GM23338 (cell line): ENCODE measurements around the gene RPUSD1. TPM values are rescaled to one million over a fixed set of nuclear protein-coding genes. Genes with fewer than 3 reads are reported as not detected.

ENCODE experiments used
- ATAC-seq: fragments of 200-7000 bp; cut with Tn5 transposase; 3 replicates; pipeline ENCODE4 v1.9.1; 2020
- DNase-seq: peaks from one replicate; pipeline ENCODE4 v3.0.0-alpha.2; 2015; ENCODE audit warnings: low spot score
- H2AFZ ChIP-seq: fragments of 200-600 bp; sonication (generic); 2 replicates; pipeline ENCODE4 v1.8.0; 2016; ENCODE audit warnings: antibody characterized with exemption, mild to moderate bottlenecking, moderate library complexity
- H3F3A ChIP-seq: fragments of 200-600 bp; sonication (generic); replicated peaks from 2 replicates; pipeline ENCODE4 v1.8.0; 2017; ENCODE audit warnings: antibody characterized with exemption, mixed run types, low read depth
- H3K27ac ChIP-seq: fragments of 200-600 bp; sonication (generic); 2 replicates; pipeline ENCODE4 v1.6.1; 2016; ENCODE audit warnings: low read depth
- H3K27me3 ChIP-seq: fragments of 200-600 bp; sonication (generic); 2 replicates; pipeline ENCODE4 v1.8.0; 2016; ENCODE audit warnings: mild to moderate bottlenecking, mixed run types, moderate library complexity; ENCODE audit not compliant: insufficient read depth
- H3K36me3 ChIP-seq: fragments of 200-600 bp; sonication (generic); 2 replicates; pipeline ENCODE4 v1.8.0; 2016; ENCODE audit warnings: mild to moderate bottlenecking; ENCODE audit not compliant: insufficient read depth
- H3K4me1 ChIP-seq: fragments of 200-600 bp; sonication (generic); 2 replicates; pipeline ENCODE4 v1.8.0; 2016; ENCODE audit warnings: mild to moderate bottlenecking, moderate library complexity; ENCODE audit not compliant: insufficient read depth
- H3K4me2 ChIP-seq: fragments of 200-600 bp; sonication (generic); 2 replicates; pipeline ENCODE4 v1.7.1; 2017; ENCODE audit warnings: mixed run types
- H3K4me3 ChIP-seq: fragments of 200-600 bp; sonication (generic); 2 replicates; pipeline ENCODE4 v1.6.1; 2016; ENCODE audit warnings: mixed run types
- H3K79me2 ChIP-seq: fragments of 200-600 bp; sonication (generic); replicated peaks from 2 replicates; pipeline ENCODE4 v1.8.0; 2017; ENCODE audit warnings: mild to moderate bottlenecking; ENCODE audit not compliant: insufficient read depth
- H3K9me2 ChIP-seq: fragments of 200-600 bp; sonication (generic); 2 replicates; pipeline ENCODE4 v1.8.0; 2017; ENCODE audit not compliant: insufficient read depth
- H4K20me1 ChIP-seq: fragments of 200-600 bp; sonication (generic); replicated peaks from 2 replicates; pipeline ENCODE4 v1.8.0; 2017; ENCODE audit warnings: mild to moderate bottlenecking; ENCODE audit not compliant: insufficient read depth
- H3K27ac Mint-ChIP-seq: 2 replicates; pipeline ENCODE4 v1.8.0; 2020; ENCODE audit warnings: inconsistent platforms, mild to moderate bottlenecking, moderate library complexity, mixed read lengths
- H3K27me3 Mint-ChIP-seq: 3 replicates; pipeline ENCODE4 v1.8.0; 2022; ENCODE audit warnings: low read depth, mild to moderate bottlenecking, moderate library complexity, mixed read lengths, inconsistent platforms; ENCODE audit not compliant: insufficient read depth, poor library complexity
- H3K36me3 Mint-ChIP-seq: 3 replicates; pipeline ENCODE4 v1.8.0; 2021; ENCODE audit warnings: low read depth, mild to moderate bottlenecking, inconsistent platforms, moderate library complexity, mixed read lengths
- H3K4me1 Mint-ChIP-seq: 3 replicates; pipeline ENCODE4 v1.8.0; 2020; ENCODE audit warnings: mild to moderate bottlenecking, inconsistent platforms, mixed read lengths
- H3K4me3 Mint-ChIP-seq: 3 replicates; pipeline ENCODE4 v1.8.0; 2021; ENCODE audit warnings: moderate library complexity, mild to moderate bottlenecking, inconsistent platforms, mixed read lengths
- H3K9me3 Mint-ChIP-seq: 3 replicates; pipeline ENCODE4 v1.8.0; 2020; ENCODE audit warnings: moderate library complexity, mild to moderate bottlenecking, inconsistent platforms, mixed read lengths
- CREB1 ChIP-seq: fragments of 250-450 bp; sonication (Bioruptor Pico); IDR thresholded peaks from 2 replicates; pipeline ENCODE4 v1.5.0; 2020; ENCODE audit warnings: low read depth, mild to moderate bottlenecking, moderate library complexity
- EZH2 ChIP-seq: fragments of 200-600 bp; sonication (generic); IDR thresholded peaks from one replicate; pipeline ENCODE4 v1.8.0; 2017; ENCODE audit warnings: antibody characterized with exemption, mild to moderate bottlenecking, low read depth; ENCODE audit not compliant: unreplicated experiment
- EZH2phosphoT487 ChIP-seq: fragments of 200-600 bp; sonication (generic); IDR thresholded peaks from one replicate; pipeline ENCODE4 v1.8.1; 2018; ENCODE audit warnings: antibody characterized with exemption; ENCODE audit not compliant: unreplicated experiment
- JUNB ChIP-seq: IDR thresholded peaks from one replicate; pipeline ENCODE4 v1.6.1; 2016; ENCODE audit warnings: antibody characterized with exemption; ENCODE audit not compliant: unreplicated experiment
- NANOG ChIP-seq: IDR thresholded peaks from 2 replicates; pipeline ENCODE4 v1.6.1; 2016; ENCODE audit warnings: antibody characterized with exemption, borderline replicate concordance
- POLR2AphosphoS5 ChIP-seq: IDR thresholded peaks from 2 replicates; pipeline ENCODE4 v1.6.1; 2016; ENCODE audit warnings: antibody characterized with exemption, low read depth
- STAT1 ChIP-seq: IDR thresholded peaks from one replicate; pipeline ENCODE4 v1.6.1; 2016; ENCODE audit warnings: antibody characterized with exemption; ENCODE audit not compliant: unreplicated experiment
- ZNF114 ChIP-seq: fragments of 250-450 bp; sonication (Bioruptor Pico); IDR thresholded peaks from 2 replicates; pipeline ENCODE4 v1.5.0; 2020; ENCODE audit warnings: mild to moderate bottlenecking, moderate library complexity
- ZNF331 ChIP-seq: fragments of 250-450 bp; sonication (Bioruptor Pico); IDR thresholded peaks from 2 replicates; pipeline ENCODE4 v1.5.0; 2020; ENCODE audit warnings: low read depth, mild to moderate bottlenecking, moderate library complexity
- polyA plus RNA-seq: library from polyadenylated mRNA; unstranded; fragments of >200 nt; fragmentation: Nextera tagmentation; extraction: Ambion mirVana; gene quantifications from 2 replicates; pipeline ENCODE4 v1.2.1, GENCODE V29; 2016
- total RNA-seq: library from RNA; depleted of rRNA; stranded (reverse); fragments of >200 nt; shearing (Covaris generic); gene quantifications from 2 replicates; pipeline ENCODE4 v1.2.3, GENCODE V29; 2014
- TF ChIP-seq, protein P1 (sequence below): IDR thresholded peaks from 2 replicates; pipeline ENCODE4 v1.6.1; 2016; ENCODE audit warnings: antibody characterized with exemption
- TF ChIP-seq, protein P2 (sequence below), 2 experiments: fragments of 200-600 bp in 1 of 2; sonication (generic) in 1 of 2; conservative IDR thresholded peaks; 2 replicates each; pipeline versions ENCODE4 v1.5.1 to v1.6.1; 2016 to 2017; ENCODE audit warnings: antibody characterized with exemption in 2 of 2, low read depth in 2 of 2, mild to moderate bottlenecking in 2 of 2, moderate library complexity in 1 of 2
- TF ChIP-seq, protein P3 (sequence below): fragments of 250-450 bp; sonication (Bioruptor Pico); IDR thresholded peaks from 2 replicates; pipeline ENCODE4 v1.5.0; 2020; ENCODE audit warnings: mild to moderate bottlenecking, moderate library complexity
- TF ChIP-seq, protein P4 (sequence below): IDR thresholded peaks from one replicate; pipeline ENCODE4 v1.6.1; 2018; ENCODE audit warnings: antibody characterized with exemption; ENCODE audit not compliant: unreplicated experiment

The RPUSD1 gene
- total and polyA plus RNA-seq, 2 experiments from 2014 or later = 19.1 to 79.5 TPM

DNA sequence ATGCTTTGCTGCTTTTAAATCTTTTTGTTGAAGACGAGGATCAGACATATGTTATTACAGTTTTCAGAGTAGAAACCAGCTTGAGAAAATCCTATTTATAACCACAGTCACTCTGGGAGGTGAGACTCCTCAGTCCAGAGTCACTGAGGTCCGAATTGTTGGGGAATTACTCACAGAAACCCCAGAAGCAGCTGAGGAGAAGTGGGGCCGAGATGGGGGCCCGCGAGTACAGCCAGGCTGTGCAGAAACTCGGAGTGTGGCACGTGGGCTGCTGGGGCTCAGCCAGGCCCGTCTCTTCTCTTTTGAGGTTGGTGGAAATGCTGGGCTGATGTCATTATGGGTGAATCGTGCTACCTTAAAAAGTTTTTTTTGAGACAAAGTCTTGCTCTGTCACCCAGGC lies 26.8 kb upstream of the RPUSD1 start:
- Mint-ChIP-seq H3K27ac (no peak overlapping the region), H3K9me3 (no peaks in the 10 kb centered on the region), H3K4me1 (peaks cover 2% of the 10 kb centered on the region), H3K36me3 (no peaks in the 10 kb centered on the region), H3K27me3 (peaks cover 12% of the 10 kb centered on the region), H3K4me3 (no peak overlapping the region; the same call in 2 of the 3 replicates)
- H3K4me2 ChIP-seq = no peak overlapping the region
- H3K27ac ChIP-seq = no peak overlapping the region
- H4K20me1 ChIP-seq = peaks cover 3% of the 10 kb centered on the region; the same call in 1 of the 2 replicates
- ATAC-seq = no peak
- no peaks in the 10 kb centered on the region for H3K4me1 ChIP-seq
- H3K79me2 ChIP-seq = no peaks in the 10 kb centered on the region
- H3K36me3 ChIP-seq = no peaks in the 10 kb centered on the region
- TF ChIP-seq CREB1 (CRISPR knock-in tag) (no peak), JUNB (no peak), EZH2 (no peak), ZNF331 (CRISPR knock-in tag) (no peak), POLR2AphosphoS5 (no peak), EZH2phosphoT487 (no peak), NANOG (no peak), STAT1 (no peak), ZNF114 (no peak)
- TF ChIP-seq, protein P1, sequence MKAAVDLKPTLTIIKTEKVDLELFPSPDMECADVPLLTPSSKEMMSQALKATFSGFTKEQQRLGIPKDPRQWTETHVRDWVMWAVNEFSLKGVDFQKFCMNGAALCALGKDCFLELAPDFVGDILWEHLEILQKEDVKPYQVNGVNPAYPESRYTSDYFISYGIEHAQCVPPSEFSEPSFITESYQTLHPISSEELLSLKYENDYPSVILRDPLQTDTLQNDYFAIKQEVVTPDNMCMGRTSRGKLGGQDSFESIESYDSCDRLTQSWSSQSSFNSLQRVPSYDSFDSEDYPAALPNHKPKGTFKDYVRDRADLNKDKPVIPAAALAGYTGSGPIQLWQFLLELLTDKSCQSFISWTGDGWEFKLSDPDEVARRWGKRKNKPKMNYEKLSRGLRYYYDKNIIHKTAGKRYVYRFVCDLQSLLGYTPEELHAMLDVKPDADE = no peak
- TF ChIP-seq, protein P2, sequence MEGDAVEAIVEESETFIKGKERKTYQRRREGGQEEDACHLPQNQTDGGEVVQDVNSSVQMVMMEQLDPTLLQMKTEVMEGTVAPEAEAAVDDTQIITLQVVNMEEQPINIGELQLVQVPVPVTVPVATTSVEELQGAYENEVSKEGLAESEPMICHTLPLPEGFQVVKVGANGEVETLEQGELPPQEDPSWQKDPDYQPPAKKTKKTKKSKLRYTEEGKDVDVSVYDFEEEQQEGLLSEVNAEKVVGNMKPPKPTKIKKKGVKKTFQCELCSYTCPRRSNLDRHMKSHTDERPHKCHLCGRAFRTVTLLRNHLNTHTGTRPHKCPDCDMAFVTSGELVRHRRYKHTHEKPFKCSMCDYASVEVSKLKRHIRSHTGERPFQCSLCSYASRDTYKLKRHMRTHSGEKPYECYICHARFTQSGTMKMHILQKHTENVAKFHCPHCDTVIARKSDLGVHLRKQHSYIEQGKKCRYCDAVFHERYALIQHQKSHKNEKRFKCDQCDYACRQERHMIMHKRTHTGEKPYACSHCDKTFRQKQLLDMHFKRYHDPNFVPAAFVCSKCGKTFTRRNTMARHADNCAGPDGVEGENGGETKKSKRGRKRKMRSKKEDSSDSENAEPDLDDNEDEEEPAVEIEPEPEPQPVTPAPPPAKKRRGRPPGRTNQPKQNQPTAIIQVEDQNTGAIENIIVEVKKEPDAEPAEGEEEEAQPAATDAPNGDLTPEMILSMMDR (conservative IDR thresholded peaks at IDR 0.05; ENCODE audit: low read depth in 2 of 2) = no peak
- TF ChIP-seq, protein P3, sequence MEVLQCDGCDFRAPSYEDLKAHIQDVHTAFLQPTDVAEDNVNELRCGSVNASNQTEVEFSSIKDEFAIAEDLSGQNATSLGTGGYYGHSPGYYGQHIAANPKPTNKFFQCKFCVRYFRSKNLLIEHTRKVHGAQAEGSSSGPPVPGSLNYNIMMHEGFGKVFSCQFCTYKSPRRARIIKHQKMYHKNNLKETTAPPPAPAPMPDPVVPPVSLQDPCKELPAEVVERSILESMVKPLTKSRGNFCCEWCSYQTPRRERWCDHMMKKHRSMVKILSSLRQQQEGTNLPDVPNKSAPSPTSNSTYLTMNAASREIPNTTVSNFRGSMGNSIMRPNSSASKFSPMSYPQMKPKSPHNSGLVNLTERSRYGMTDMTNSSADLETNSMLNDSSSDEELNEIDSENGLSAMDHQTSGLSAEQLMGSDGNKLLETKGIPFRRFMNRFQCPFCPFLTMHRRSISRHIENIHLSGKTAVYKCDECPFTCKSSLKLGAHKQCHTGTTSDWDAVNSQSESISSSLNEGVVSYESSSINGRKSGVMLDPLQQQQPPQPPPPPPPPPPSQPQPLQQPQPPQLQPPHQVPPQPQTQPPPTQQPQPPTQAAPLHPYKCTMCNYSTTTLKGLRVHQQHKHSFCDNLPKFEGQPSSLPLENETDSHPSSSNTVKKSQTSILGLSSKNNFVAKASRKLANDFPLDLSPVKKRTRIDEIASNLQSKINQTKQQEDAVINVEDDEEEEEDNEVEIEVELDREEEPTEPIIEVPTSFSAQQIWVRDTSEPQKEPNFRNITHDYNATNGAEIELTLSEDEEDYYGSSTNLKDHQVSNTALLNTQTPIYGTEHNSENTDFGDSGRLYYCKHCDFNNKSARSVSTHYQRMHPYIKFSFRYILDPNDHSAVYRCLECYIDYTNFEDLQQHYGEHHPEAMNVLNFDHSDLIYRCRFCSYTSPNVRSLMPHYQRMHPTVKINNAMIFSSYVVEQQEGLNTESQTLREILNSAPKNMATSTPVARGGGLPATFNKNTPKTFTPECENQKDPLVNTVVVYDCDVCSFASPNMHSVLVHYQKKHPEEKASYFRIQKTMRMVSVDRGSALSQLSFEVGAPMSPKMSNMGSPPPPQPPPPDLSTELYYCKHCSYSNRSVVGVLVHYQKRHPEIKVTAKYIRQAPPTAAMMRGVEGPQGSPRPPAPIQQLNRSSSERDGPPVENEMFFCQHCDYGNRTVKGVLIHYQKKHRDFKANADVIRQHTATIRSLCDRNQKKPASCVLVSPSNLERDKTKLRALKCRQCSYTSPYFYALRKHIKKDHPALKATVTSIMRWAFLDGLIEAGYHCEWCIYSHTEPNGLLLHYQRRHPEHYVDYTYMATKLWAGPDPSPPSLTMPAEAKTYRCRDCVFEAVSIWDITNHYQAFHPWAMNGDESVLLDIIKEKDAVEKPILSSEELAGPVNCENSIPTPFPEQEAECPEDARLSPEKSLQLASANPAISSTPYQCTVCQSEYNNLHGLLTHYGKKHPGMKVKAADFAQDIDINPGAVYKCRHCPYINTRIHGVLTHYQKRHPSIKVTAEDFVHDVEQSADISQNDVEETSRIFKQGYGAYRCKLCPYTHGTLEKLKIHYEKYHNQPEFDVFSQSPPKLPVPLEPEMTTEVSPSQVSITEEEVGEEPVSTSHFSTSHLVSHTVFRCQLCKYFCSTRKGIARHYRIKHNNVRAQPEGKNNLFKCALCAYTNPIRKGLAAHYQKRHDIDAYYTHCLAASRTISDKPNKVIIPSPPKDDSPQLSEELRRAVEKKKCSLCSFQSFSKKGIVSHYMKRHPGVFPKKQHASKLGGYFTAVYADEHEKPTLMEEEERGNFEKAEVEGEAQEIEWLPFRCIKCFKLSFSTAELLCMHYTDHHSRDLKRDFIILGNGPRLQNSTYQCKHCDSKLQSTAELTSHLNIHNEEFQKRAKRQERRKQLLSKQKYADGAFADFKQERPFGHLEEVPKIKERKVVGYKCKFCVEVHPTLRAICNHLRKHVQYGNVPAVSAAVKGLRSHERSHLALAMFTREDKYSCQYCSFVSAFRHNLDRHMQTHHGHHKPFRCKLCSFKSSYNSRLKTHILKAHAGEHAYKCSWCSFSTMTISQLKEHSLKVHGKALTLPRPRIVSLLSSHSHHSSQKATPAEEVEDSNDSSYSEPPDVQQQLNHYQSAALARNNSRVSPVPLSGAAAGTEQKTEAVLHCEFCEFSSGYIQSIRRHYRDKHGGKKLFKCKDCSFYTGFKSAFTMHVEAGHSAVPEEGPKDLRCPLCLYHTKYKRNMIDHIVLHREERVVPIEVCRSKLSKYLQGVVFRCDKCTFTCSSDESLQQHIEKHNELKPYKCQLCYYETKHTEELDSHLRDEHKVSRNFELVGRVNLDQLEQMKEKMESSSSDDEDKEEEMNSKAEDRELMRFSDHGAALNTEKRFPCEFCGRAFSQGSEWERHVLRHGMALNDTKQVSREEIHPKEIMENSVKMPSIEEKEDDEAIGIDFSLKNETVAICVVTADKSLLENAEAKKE (CRISPR knock-in tag) = no peak
- TF ChIP-seq, protein P4, sequence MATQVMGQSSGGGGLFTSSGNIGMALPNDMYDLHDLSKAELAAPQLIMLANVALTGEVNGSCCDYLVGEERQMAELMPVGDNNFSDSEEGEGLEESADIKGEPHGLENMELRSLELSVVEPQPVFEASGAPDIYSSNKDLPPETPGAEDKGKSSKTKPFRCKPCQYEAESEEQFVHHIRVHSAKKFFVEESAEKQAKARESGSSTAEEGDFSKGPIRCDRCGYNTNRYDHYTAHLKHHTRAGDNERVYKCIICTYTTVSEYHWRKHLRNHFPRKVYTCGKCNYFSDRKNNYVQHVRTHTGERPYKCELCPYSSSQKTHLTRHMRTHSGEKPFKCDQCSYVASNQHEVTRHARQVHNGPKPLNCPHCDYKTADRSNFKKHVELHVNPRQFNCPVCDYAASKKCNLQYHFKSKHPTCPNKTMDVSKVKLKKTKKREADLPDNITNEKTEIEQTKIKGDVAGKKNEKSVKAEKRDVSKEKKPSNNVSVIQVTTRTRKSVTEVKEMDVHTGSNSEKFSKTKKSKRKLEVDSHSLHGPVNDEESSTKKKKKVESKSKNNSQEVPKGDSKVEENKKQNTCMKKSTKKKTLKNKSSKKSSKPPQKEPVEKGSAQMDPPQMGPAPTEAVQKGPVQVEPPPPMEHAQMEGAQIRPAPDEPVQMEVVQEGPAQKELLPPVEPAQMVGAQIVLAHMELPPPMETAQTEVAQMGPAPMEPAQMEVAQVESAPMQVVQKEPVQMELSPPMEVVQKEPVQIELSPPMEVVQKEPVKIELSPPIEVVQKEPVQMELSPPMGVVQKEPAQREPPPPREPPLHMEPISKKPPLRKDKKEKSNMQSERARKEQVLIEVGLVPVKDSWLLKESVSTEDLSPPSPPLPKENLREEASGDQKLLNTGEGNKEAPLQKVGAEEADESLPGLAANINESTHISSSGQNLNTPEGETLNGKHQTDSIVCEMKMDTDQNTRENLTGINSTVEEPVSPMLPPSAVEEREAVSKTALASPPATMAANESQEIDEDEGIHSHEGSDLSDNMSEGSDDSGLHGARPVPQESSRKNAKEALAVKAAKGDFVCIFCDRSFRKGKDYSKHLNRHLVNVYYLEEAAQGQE = no peak
- no peak overlapping the region for H3K4me3 ChIP-seq
- DNase-seq = no peak
- H3K27me3 ChIP-seq = no peaks in the 10 kb centered on the region; the same call in 1 of the 2 replicates
- peaks cover 8% of the 10 kb centered on the region; the same call in 1 of the 2 replicates for H3F3A ChIP-seq
- H3K9me2 ChIP-seq = no peaks in the 10 kb centered on the region
- no peak overlapping the region for H2AFZ ChIP-seq
